ENCODE measurements around the gene HELZ. TPM values are rescaled to one million over a fixed set of nuclear protein-coding genes. Genes with fewer than 3 reads are reported as not detected.

HELZ gene
- total and polyA plus RNA-seq, 2 experiments from 2014 or later, result 32.7 to 77.2 TPM

- no peaks in the 10 kb centered on the region for H3K9me2 ChIP-seq (replicated peaks; ENCODE audit: insufficient read depth)
- H3K4me1 ChIP-seq (ENCODE audit: insufficient read depth), result no peaks in the 10 kb centered on the region
- TF ChIP-seq EZH2phosphoT487 (IDR thresholded peaks at IDR 0.05; ENCODE audit: low read depth, severe bottlenecking, unreplicated experiment) (no peak), CTCF (IDR thresholded peaks at IDR 0.05; ENCODE audit: poor library complexity) (no peak), EZH2 (IDR thresholded peaks at IDR 0.05; ENCODE audit: borderline replicate concordance) (no peak)
- WGBS (ENCODE audit: low lambda C conversion rate, missing lambda C conversion rate), result 82% methylated on average over 8 of the region's 8 CpGs
- no peak for DNase-seq (ENCODE audit: low spot score)
- H3K79me2 ChIP-seq, result peaks cover 2% of the 10 kb centered on the region
- no peaks in the 10 kb centered on the region for H3K9me3 ChIP-seq (ENCODE audit: low read depth)
- H3K27ac ChIP-seq, result no peak overlapping the region
- no peaks in the 10 kb centered on the region for H3K27me3 ChIP-seq
- H3K36me3 ChIP-seq (replicated peaks; ENCODE audit: insufficient read depth, low read depth), result peaks cover 2% of the 10 kb centered on the region
- no peak overlapping the region for H3K4me2 ChIP-seq
- no peaks in the 10 kb centered on the region for H4K20me1 ChIP-seq (ENCODE audit: insufficient read depth, poor library complexity, severe bottlenecking)
- no peak overlapping the region for H2AFZ ChIP-seq
- H3K4me3 ChIP-seq, result no peak overlapping the region
Observed at GRCh38 chr17:67160791-67161190, 84.2 kb downstream of the HELZ start.

GRCh38 chr17:67157732-67158639, 87.0 kb downstream of the HELZ start:
- TF ChIP-seq EZH2phosphoT487 (IDR thresholded peaks at IDR 0.05; ENCODE audit: low read depth, severe bottlenecking, unreplicated experiment) (no peak), CTCF (IDR thresholded peaks at IDR 0.05; ENCODE audit: poor library complexity) (peak; percentile 45)
- no peaks in the 10 kb centered on the region for H3K79me2 ChIP-seq
- no peak overlapping the region for H3K4me3 ChIP-seq
- H4K20me1 ChIP-seq (ENCODE audit: insufficient read depth, poor library complexity, severe bottlenecking), result no peaks in the 10 kb centered on the region
- H3K4me1 ChIP-seq (ENCODE audit: insufficient read depth), result no peaks in the 10 kb centered on the region
- no peak overlapping the region for H2AFZ ChIP-seq
- H3K27ac ChIP-seq, result no peak overlapping the region
- no peak overlapping the region for H3K4me2 ChIP-seq
- no peaks in the 10 kb centered on the region for H3K9me2 ChIP-seq (replicated peaks; ENCODE audit: insufficient read depth)
- H3K36me3 ChIP-seq (replicated peaks; ENCODE audit: insufficient read depth, low read depth), result no peaks in the 10 kb centered on the region
- no peaks in the 10 kb centered on the region for H3K9me3 ChIP-seq (ENCODE audit: low read depth)
- no peaks in the 10 kb centered on the region for H3K27me3 ChIP-seq
- DNase-seq (ENCODE audit: low spot score), result peak; percentile 34

- no peak for DNase-seq (ENCODE audit: low spot score)
- Histone ChIP-seq H3K9me2 (replicated peaks; ENCODE audit: insufficient read depth) (no peaks in the 10 kb centered on the region), H3K27ac (no peak overlapping the region), H3K27me3 (no peaks in the 10 kb centered on the region), H3K9me3 (ENCODE audit: low read depth) (no peaks in the 10 kb centered on the region), H2AFZ (no peak overlapping the region), H3K4me2 (no peak overlapping the region), H3K36me3 (replicated peaks; ENCODE audit: insufficient read depth, low read depth) (no peaks in the 10 kb centered on the region), H3K79me2 (no peaks in the 10 kb centered on the region), H3K4me1 (ENCODE audit: insufficient read depth) (no peaks in the 10 kb centered on the region), H3K4me3 (no peak overlapping the region), H4K20me1 (ENCODE audit: insufficient read depth, poor library complexity, severe bottlenecking) (no peaks in the 10 kb centered on the region)
- 84% methylated on average over 9 of the region's 9 CpGs for WGBS (ENCODE audit: low lambda C conversion rate, missing lambda C conversion rate)
- TF ChIP-seq CTCF (IDR thresholded peaks at IDR 0.05; ENCODE audit: poor library complexity) (no peak), EZH2phosphoT487 (IDR thresholded peaks at IDR 0.05; ENCODE audit: low read depth, severe bottlenecking, unreplicated experiment) (no peak), EZH2 (IDR thresholded peaks at IDR 0.05; ENCODE audit: borderline replicate concordance) (no peak)
Observed at GRCh38 chr17:67156269-67157199, 88.5 kb downstream of the HELZ start.
